Activated T-helper 17 cell treated with anti-CD3 and anti-CD28 coated beads, Interleukin-2, amount 50 U/mL, for 72 hours (primary cell): ENCODE measurements around the gene PEX11B. TPM values are rescaled to one million over a fixed set of nuclear protein-coding genes. Genes with fewer than 3 reads are reported as not detected.

Source experiments
- ATAC-seq: fragments of 150-1000 bp; cut with Tn5 transposase; replicated peaks from 2 replicates; pipeline ENCODE4 v1.10.0; 2021; ENCODE audit warnings: mild to moderate bottlenecking, moderate library complexity
- H3K27ac Mint-ChIP-seq: one replicate; pipeline ENCODE4 v1.8.0; 2022; ENCODE audit warnings: mixed read lengths
- H3K27me3 Mint-ChIP-seq: one replicate; pipeline ENCODE4 v1.8.0; 2022; ENCODE audit warnings: mixed read lengths
- H3K36me3 Mint-ChIP-seq: one replicate; pipeline ENCODE4 v1.8.0; 2022; ENCODE audit warnings: low read depth, mild to moderate bottlenecking, mixed read lengths
- H3K4me1 Mint-ChIP-seq: one replicate; pipeline ENCODE4 v1.8.0; 2022; ENCODE audit warnings: mixed read lengths
- H3K4me3 Mint-ChIP-seq: one replicate; pipeline ENCODE4 v1.8.0; 2022; ENCODE audit warnings: mild to moderate bottlenecking, mixed read lengths
- H3K9me3 Mint-ChIP-seq: one replicate; pipeline ENCODE4 v1.8.0; 2022; ENCODE audit warnings: mixed read lengths
- total RNA-seq, 2 donors: library from RNA; stranded (reverse); gene quantifications; one replicate each; pipeline ENCODE4 v1.2.3, GENCODE V29; 2022

Gene PEX11B, protein sequence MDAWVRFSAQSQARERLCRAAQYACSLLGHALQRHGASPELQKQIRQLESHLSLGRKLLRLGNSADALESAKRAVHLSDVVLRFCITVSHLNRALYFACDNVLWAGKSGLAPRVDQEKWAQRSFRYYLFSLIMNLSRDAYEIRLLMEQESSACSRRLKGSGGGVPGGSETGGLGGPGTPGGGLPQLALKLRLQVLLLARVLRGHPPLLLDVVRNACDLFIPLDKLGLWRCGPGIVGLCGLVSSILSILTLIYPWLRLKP
- total RNA-seq = 10 to 100 TPM; 23.6 to 25.2 TPM

DNA sequence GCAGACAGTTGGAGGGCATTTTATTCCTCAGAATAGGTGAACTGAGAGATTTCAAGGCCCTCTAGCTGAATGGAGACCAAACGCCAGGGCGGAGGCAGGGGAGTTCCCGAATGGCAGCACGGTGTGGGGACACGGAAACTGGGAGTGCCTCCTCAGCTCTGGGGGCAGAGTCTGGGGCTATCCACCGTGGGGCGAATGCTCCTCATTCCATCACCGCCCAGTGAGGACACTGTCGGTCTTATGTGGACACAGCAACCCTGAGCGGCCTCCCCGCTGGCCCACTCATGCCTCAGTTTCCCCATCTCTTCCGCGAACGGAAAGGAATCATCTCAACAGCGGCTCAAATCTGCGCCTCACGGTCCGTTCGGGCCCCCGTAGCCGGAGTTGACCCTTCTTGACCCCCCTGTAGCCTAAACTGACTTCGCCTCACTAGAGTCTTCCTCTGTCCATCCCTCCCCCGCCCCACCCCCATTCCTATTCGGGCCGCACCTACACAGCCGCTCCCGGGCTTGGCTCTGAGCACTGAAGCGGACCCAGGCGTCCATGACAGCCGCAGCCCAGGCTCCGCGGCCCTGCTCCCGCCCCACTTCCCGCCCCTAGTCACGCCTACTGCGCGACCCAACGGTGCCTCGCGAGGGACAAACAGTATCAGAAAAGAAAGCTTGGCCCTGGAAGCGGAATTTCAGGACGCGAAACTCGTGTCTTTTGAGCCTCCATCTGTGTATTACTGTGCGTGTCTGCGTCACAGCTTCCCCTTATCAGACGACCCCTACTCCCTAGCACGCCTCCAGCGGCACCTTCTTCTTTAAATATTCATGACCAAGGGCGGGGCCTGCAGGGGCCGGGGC lies at the start of gene PEX11B:
Gene PEX11B (minus strand): TSS at position 574 of the 848 bp plus-strand sequence. CDS start 29 bp downstream, at position 545.
- peak within 1 kb of the TSS; percentile 95 for H3K4me3 Mint-ChIP-seq
- H3K9me3 Mint-ChIP-seq = no peaks in the 10 kb centered on the region
- H3K27ac Mint-ChIP-seq = peak within 1 kb of the TSS; percentile 96
- no peaks in the 10 kb centered on the region for H3K27me3 Mint-ChIP-seq
- H3K36me3 Mint-ChIP-seq = peaks cover 68% of the 10 kb centered on the region
- H3K4me1 Mint-ChIP-seq = peaks cover 12% of the 10 kb centered on the region
- peak; percentile 95 for ATAC-seq

DNA sequence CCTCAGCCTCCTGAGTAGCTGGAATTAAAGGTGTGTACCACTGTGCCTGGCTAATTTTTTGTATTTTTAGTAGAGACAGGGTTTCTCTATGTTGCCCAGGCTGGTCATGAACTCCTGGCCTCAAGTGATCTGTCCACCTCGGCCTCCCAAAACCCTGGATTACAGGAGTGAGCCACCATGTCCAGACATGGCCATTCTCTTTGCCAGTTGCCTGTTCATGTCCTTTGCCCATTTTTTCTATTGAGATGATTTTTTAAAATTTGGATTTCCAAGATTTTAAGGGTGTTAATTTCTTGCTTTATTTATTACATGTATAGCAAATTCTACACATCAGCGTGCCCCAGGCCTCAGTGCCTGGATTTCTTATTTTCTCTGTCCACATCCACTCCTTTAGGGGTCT lies 48.8 kb upstream of the PEX11B start:
- no peak for ATAC-seq
- peaks cover 13% of the 10 kb centered on the region for H3K4me1 Mint-ChIP-seq
- no peaks in the 10 kb centered on the region for H3K27me3 Mint-ChIP-seq
- no peak overlapping the region for H3K4me3 Mint-ChIP-seq
- no peaks in the 10 kb centered on the region for H3K9me3 Mint-ChIP-seq
- H3K36me3 Mint-ChIP-seq = peaks cover 8% of the 10 kb centered on the region
- H3K27ac Mint-ChIP-seq = no peak overlapping the region

DNA sequence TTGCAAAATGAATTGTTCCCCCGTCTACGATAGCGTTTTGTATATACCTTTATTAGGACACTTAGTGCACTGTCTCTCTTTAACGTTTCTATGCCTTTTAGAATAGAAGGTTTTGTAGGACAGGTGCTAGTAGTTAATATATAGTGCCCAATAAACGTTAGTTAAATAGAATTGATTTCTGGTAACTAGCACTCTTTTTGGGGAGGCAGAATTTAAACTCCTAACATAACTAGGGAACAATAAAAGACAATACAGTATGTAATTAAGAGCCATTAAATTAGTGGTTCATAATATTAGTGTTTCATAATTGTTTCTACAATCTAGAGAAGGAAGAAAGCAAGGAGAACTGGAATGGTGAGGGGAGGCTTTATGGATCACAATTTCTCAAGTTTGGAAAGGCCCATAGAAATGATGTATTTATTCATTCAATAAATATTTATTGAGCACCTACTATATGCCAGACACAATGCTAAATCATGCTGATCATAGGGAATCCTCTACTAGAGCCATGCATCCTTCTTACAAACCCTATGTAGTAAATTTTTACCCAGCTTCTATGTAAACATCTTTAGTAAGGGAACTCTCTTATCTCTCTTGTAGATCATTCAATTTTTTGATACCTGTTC lies 46.7 kb upstream of the PEX11B start:
- H3K27ac Mint-ChIP-seq = peak overlapping the region; percentile 93

DNA sequence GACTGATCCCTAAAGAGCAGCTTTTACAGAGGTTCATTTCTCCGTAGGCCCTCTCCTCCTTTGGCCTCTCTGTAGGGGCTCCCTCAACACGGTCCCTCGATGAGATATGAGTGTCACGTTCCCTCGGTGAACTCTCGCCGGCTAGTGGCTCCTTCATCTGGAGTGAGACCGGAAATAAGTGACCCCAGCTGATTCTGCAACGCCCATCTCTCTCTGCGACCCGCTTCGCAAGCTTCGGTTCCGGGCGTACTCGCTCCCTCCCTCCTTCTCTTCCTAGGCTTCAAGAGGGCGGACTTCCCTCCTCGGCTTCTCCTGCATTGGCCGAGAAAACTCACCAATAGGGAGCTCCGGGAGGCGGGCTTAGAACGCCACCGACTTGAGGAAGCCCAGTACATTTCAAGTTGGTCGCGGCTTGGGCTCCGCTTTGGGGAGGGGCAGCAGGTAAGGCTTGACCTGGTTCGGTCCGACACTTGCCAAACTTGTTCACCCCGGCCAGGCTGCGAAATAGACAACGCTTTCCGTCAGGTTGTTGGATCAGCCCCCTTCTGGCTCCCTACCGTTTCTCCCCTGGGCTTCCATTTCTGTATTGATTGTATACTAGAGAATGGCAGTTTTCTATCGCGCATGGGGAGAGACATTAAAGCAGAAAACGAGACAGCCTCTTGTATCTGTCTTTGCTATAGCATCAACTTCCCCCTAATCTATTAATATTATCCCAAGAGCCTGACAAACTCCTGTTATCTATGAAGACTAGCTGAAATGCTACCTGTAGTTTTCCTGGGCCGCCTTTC lies 46.0 kb upstream of the PEX11B start, which contains the start of the genes ANKRD34A and POLR3GL:
Gene ANKRD34A (minus strand): TSS at position 248 of the 791 bp plus-strand sequence. CDS start 2,816 bp downstream, outside the sequence.
Gene POLR3GL (plus strand): TSS at position 363 of the 791 bp plus-strand sequence. CDS start 10,176 bp downstream, outside the sequence.
- no peaks in the 10 kb centered on the region for H3K9me3 Mint-ChIP-seq
- H3K36me3 Mint-ChIP-seq = peaks cover 16% of the 10 kb centered on the region
- peak; percentile 92 for ATAC-seq
- H3K27me3 Mint-ChIP-seq = no peaks in the 10 kb centered on the region
- peaks cover 17% of the 10 kb centered on the region for H3K4me1 Mint-ChIP-seq
- peak within 1 kb of the TSS; percentile 95 for H3K4me3 Mint-ChIP-seq
- peak within 1 kb of the TSS; percentile 93 for H3K27ac Mint-ChIP-seq

More for the DNA sequence above, 46.7 kb upstream of the PEX11B start:
- no peak for ATAC-seq
- H3K9me3 Mint-ChIP-seq = no peaks in the 10 kb centered on the region
- peak overlapping the region; percentile 95 for H3K4me3 Mint-ChIP-seq
- H3K36me3 Mint-ChIP-seq = peaks cover 16% of the 10 kb centered on the region
- peaks cover 13% of the 10 kb centered on the region for H3K4me1 Mint-ChIP-seq
- H3K27me3 Mint-ChIP-seq = no peaks in the 10 kb centered on the region

DNA sequence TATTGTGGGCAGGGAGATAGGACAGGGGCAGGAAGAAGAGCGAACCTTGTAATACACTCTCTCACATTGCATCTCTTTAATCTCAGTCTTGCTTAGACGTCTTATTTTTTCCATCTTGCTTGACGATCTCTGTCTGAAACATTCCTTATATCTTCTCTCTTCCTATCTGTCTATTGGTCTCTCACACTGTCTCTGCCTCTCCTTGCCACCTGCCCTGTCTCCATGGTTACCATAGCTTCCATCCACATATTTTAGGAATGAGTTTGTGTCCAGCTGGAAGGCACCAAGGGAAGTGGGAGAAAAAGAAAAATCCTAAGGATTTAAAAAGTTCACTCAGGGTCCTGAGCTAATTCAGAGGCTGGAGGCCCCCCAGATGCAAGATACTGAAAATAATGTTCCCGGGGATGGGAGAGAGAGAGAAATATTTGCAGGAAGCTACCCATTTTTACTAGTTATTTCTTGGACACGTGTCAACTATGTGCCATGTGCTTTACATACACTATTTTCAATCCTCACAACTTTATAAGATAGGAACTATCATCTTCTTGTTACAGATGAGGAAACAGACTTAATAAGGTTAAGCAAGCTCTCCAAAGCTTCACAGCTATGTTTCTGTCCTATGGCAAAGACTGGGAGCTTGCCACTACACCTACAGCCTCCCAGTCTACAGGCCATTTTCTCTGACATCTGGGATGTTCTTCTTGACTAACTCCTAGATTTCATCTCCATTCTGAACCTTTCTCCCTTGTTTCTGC lies 44.9 kb upstream of the PEX11B start:
- ATAC-seq = no peak
- no peaks in the 10 kb centered on the region for H3K9me3 Mint-ChIP-seq
- peaks cover 16% of the 10 kb centered on the region for H3K36me3 Mint-ChIP-seq
- H3K27ac Mint-ChIP-seq = peak overlapping the region; percentile 93
- no peaks in the 10 kb centered on the region for H3K27me3 Mint-ChIP-seq
- H3K4me1 Mint-ChIP-seq = peaks cover 26% of the 10 kb centered on the region
- H3K4me3 Mint-ChIP-seq = peak overlapping the region; percentile 95

DNA sequence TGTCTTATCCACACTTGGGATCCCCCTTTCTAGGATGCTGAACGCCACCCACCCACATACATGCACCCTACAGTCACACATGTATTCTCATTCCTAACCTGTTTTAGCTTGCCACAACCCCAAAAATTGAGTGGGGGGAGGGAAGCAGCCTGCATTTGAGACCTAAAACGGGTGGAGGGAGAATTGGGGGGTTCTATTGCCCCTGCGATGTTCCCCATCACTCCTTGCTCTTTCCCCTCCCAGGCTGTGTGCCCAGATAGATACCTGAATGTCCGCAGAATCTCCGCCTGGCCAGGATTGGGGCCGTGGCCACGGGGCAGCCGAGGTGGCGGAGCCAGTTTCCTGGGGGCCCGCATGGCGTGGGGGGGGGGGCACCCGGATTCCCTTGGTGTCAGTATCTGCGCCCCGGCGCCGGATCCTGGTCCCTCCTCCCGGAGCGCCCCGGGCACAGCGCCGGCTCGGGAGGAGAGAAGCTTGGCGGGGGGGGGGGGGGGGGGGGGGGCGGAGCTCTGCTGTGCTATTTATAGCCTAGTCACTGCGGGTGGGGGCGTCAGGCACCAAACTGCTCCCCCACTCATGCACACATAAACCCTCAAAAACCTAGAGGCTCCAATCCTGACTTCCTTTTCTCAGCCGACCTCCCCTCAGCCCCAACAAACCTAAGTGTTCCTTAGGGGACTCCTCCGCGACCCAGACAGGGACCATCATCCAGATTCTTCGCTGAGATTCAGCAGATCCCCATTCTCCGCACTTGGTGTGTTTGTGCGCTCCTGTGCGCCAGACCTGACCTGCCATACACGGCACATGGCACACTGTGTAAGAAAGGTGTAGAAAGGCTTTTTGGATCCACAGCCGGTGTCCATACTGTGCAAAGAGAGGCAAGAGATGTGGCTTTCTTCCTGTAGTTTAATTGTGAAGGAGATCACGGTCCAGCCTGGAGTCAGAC lies 43.9 kb upstream of the PEX11B start:
- Mint-ChIP-seq H3K27ac (peak overlapping the region; percentile 93), H3K9me3 (no peaks in the 10 kb centered on the region)

DNA sequence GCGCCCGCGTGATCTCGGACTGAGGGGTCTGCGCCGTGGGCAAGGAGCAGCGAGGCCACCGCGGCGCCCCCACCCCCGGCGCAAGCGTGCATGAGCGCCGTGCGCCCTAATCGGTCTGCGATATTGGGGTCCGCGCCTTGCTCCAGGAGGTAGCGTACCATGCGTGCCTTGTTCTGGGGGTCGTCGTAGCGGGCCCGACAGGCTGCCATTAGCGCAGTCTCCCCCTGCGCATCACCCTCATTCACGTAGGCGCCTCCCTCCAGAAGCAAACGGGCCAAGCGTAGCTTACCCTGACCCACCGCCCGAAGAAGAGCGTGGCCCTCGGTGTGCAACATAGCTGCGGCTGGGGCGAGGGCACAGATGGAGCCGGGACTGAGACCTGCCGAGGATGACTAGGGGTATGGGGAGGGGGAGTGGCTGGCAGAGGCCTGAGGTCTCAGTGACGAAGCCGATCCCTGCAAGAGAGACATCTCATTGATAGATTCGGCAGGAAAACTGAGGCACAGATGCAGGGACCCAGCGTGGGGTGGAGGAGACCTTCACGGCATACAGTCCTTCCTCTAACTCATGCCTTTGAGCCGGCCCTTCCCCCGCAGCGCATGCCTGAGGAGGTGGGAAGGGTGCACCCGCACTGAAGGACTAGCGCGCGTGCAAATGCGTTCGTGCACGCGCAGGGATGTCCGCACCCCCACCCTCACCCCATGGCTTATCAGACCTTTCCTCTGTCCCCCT lies 43.1 kb upstream of the PEX11B start:
- H3K9me3 Mint-ChIP-seq = no peaks in the 10 kb centered on the region
- no peaks in the 10 kb centered on the region for H3K27me3 Mint-ChIP-seq
- H3K4me1 Mint-ChIP-seq = peaks cover 30% of the 10 kb centered on the region
- H3K36me3 Mint-ChIP-seq = peaks cover 16% of the 10 kb centered on the region
- peak overlapping the region; percentile 95 for H3K4me3 Mint-ChIP-seq
- peak; percentile 2 for ATAC-seq
- H3K27ac Mint-ChIP-seq = peak overlapping the region; percentile 93

More for the DNA sequence above, 43.9 kb upstream of the PEX11B start:
- Mint-ChIP-seq H3K36me3 (peaks cover 12% of the 10 kb centered on the region), H3K4me1 (peaks cover 30% of the 10 kb centered on the region), H3K27me3 (no peaks in the 10 kb centered on the region), H3K4me3 (peak overlapping the region; percentile 95)
- peak; percentile 1 for ATAC-seq

DNA sequence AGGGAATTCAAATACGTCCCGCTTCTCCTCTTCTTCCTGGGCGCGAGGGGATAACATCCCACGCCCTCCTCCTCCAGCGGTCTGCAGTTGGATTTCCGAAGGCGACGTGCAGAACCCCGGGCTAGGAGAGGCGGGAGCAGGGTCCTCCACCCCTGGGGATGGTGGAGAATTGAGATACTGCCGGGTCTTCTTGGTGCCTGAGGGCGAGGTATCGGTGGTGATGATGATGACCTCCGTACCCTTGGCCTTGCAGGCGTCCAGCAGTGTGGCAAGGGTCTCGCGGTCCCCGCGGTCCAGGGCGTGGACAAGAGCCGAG lies 42.5 kb upstream of the PEX11B start:
- peak overlapping the region; percentile 93 for H3K27ac Mint-ChIP-seq
- H3K4me3 Mint-ChIP-seq = peak overlapping the region; percentile 95
- H3K36me3 Mint-ChIP-seq = peaks cover 16% of the 10 kb centered on the region
- no peak for ATAC-seq
- H3K4me1 Mint-ChIP-seq = peaks cover 31% of the 10 kb centered on the region
- no peaks in the 10 kb centered on the region for H3K27me3 Mint-ChIP-seq
- no peaks in the 10 kb centered on the region for H3K9me3 Mint-ChIP-seq

DNA sequence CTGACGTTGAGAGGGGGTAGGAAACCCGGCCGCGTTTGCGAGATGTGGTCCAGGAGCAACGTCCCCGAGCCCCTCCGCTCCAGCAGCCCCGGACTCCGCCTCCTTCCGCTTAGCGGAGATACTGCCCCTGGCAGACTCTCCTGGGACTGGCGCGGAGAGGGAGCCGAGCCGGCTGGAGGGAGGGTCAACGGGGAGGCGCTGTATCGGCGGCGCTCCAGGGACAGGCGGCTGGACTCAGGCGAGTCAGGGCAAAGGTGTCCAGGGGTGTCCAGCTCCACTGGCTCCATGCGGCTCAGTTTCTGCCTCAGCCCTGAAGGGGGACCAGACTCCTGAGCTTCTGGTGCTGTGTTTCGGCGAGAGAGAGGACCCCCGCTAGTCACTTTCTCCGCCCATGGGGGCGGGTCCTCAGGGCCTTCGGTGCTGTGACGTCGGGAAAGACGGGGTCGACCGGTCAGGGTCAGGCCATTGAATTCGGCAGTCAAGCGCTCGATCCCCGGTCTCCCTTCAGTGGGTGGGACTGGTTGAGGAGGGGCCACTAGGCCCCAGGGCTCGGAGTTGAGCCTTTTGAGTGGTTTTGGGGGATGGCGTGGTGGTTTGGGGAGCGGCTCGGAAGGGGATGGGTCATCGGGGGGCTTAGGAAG lies 42.1 kb upstream of the PEX11B start:
- H3K4me3 Mint-ChIP-seq = peak overlapping the region; percentile 95
- H3K9me3 Mint-ChIP-seq = no peaks in the 10 kb centered on the region
- no peaks in the 10 kb centered on the region for H3K27me3 Mint-ChIP-seq
- peaks cover 35% of the 10 kb centered on the region for H3K4me1 Mint-ChIP-seq
- no peak for ATAC-seq
- peaks cover 21% of the 10 kb centered on the region for H3K36me3 Mint-ChIP-seq
- H3K27ac Mint-ChIP-seq = peak overlapping the region; percentile 93

DNA sequence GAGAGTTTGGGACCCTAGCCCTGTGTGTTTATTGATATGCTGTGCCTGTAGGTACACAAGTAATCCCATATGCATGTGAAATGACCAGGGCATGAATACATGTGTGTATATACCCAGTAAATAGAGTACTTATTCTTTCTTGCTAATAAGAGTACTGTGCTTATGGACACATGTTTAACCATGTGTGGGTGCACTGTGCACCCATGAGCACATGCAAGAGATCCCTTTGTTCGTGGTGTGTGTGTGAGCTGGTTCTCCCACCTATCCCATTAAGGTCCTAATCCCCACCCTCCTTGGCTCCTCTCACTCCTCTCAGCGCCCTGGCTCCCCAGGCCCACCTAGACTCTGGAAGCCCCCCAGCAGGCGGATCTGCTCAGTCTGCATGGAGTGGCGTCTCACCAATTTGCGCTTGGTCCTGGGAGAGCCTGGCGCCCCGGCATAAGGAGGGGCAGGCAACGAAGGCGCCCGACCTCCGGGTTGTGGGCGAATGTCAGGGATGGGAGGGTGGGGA lies 41.5 kb upstream of the PEX11B start:
- peak overlapping the region; percentile 95 for H3K4me3 Mint-ChIP-seq
- no peak overlapping the region for H3K27ac Mint-ChIP-seq
- no peaks in the 10 kb centered on the region for H3K27me3 Mint-ChIP-seq
- H3K36me3 Mint-ChIP-seq = peaks cover 27% of the 10 kb centered on the region
- peaks cover 39% of the 10 kb centered on the region for H3K4me1 Mint-ChIP-seq
- no peaks in the 10 kb centered on the region for H3K9me3 Mint-ChIP-seq
- no peak for ATAC-seq

DNA sequence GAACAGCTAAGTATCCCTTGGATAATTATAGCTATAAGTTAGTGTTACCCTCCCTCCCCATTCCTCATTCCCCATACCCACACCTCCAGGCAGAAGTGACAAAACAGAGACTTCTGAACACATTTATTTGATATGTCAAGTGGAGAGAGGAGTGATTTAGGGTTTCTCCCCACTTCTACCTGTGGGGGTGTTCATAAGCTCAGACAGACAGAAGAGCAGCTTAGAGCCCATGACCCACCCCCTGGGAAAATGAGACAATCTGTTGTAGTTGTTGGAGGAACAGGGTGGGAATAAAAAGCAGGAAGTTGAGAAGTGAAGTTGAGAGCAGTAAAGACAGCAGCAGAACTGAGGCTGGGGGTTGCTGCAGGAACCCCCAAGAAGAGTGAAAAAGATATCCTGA lies 40.8 kb upstream of the PEX11B start:
- Mint-ChIP-seq H3K27ac (no peak overlapping the region), H3K4me1 (peaks cover 43% of the 10 kb centered on the region), H3K27me3 (no peaks in the 10 kb centered on the region), H3K36me3 (peaks cover 34% of the 10 kb centered on the region), H3K4me3 (peak overlapping the region; percentile 95), H3K9me3 (no peaks in the 10 kb centered on the region)
- ATAC-seq = no peak
